ENCODE measurements around the gene NPTX2. TPM values are rescaled to one million over a fixed set of nuclear protein-coding genes. Genes with fewer than 3 reads are reported as not detected.

The NPTX2 gene
- total and polyA plus RNA-seq, 2 of the 8 experiments (the other 6 are each of a cell fraction or from before 2014, with no cell fraction given): 18.4 to 19.2 TPM

- TF ChIP-seq CHD7 (IDR thresholded peaks at IDR 0.05; ENCODE audit: insufficient replicate concordance, low read length) (no peak), HDAC6 (IDR thresholded peaks at IDR 0.05; ENCODE audit: low read depth, low read length) (no peak), NRF1 (IDR thresholded peaks at IDR 0.05; ENCODE audit: low read depth, low read length) (no peak), BACH1 (IDR thresholded peaks at IDR 0.05; ENCODE audit: low read length) (no peak), SIN3A (conservative IDR thresholded peaks at IDR 0.05 in 1 of 2, IDR thresholded peaks at IDR 0.05 in 1 of 2; ENCODE audit: low read depth in 1 of 2, low read length in 2 of 2) (no peak)
These were observed 39.8 kb downstream of the NPTX2 start (continued) for GRCh38 chr7:98656899-98657298.
